Activated T-cell treated with anti-CD3 and anti-CD28 coated beads, Interleukin-2, amount 50 U/mL, for 1 hour (primary cell): ENCODE data around the gene DCX.
"Not testable (repeated sequence)": the region's sequence is repeated elsewhere in the genome, so short reads cannot be mapped to it uniquely, and the experiment has no call there.

ENCODE experiments used
- DNase-seq: peaks from one replicate; pipeline ENCODE4 v3.0.0-alpha.2; 2020

The DCX gene

GRCh38 chrX:111365770-111366325 lies 46.1 kb downstream of the DCX start:
- no peak for DNase-seq

GRCh38 chrX:111363741-111364140 lies 48.3 kb downstream of the DCX start:
- no peak for DNase-seq

DNA sequence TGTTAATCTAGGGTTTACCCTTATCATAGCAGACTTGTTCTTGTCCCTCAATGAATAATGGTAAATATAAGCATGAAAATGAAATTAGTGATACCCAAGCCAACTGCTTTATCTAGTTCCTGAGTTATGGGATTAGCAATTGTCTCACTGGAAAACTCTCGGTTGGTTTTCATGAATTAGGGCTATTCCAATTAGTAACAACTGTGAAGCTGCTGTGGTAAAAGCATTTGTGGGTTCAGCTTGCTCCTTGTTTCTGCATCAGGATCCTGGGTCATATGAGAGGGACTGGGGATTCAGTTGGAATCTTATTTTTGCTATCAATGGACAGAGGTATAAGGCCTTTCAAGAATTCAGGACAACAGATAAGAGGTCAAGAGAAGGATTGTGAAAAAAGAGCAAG lies 50.2 kb downstream of the DCX start:
- no peak for DNase-seq

DNA sequence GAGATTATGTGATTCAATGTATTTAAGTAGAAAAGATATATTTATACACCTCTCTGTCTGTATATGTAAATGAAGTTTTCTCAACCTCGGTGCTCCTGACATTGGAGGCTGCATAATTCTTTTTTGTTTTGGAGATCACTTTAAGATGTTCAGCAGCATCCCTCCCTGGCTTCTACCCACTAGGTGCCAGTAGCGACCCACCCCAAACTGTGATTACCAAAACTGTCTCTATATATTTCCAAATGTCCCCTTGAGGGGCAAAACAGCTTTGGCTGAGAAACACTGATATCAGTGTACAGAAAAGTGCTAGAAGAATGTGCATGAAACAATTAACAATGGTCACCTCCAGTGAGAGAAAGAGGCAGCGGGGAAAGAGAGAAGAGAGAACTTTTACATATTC lies 51.2 kb downstream of the DCX start:
- DNase-seq = no peak

GRCh38 chrX:111355523-111356115 lies 56.4 kb downstream of the DCX start:
- no peak for DNase-seq

DNA sequence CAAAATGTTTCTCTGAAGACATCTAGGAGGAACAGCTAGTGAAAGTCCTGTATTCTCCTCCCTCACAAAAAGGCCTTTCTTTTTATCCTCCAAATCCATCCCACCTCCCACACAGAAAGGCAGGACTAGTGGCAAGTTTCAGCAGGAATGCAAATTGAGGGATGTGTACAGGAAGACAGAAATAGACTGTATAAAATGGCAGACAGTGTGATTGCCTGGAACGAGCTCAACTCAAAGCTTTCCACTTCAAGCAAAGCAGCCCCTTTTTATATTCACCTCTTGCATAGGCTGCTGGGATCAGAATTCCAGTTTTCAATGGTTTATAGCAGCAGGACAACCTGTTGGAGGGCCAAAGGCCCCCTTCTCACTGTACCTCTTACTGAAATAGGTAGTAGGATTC lies 57.5 kb downstream of the DCX start:
- no peak for DNase-seq

GRCh38 chrX:111353793-111354192 lies 58.2 kb downstream of the DCX start:
- no peak for DNase-seq

GRCh38 chrX:111352424-111352823 lies 59.6 kb downstream of the DCX start:
- no peak for DNase-seq

GRCh38 chrX:111349934-111350333 lies 62.1 kb downstream of the DCX start:
- no peak for DNase-seq

DNA sequence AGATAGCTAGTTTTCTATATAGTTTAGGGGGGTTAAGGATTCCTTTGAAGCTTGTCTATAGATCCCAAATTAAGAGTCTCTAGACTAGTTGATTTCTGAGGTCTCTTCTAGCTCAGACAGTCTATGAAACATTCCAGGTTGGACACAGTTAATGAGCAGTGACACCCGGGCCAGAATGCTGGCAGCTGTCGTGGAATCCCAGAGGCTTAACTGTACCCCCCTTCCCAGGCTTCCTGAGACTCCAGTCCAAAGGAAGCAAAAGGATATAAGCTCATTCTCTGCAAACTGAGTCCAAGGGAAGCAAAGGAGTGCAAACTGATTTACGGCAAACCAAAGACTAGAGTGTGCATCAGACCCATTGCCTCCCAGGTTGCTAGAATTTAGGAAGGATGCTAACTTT lies 62.9 kb downstream of the DCX start:
- DNase-seq = no peak

GRCh38 chrX:111348429-111348828 lies 63.6 kb downstream of the DCX start:
- no peak for DNase-seq

- not testable (repeated sequence) for DNase-seq
These were observed 65.8 kb downstream of the DCX start for GRCh38 chrX:111346150-111346549.

GRCh38 chrX:111340054-111340453 lies 71.9 kb downstream of the DCX start:
- no peak for DNase-seq

DNA sequence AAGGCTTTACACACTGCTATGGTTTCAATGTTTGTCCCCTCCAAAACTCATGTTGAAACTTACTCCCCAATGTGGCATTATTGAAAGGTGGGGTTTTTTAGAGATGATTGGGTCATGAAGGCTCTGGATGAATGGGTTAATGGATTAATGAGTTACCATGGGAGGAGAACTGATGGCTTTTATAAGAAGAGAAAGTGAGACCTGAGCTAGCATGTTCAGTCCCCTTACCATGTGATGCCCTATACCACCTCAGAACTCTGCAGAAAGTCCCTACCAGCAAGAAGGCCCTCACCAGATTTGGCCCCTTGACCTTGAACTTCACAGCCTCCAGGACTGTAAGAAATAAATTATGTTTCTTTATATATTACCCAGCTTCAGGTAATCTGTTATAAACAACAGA lies 72.8 kb downstream of the DCX start:
- DNase-seq = no peak

- DNase-seq = no peak
These were observed 73.8 kb downstream of the DCX start for GRCh38 chrX:111338095-111338698.

- DNase-seq = no peak
These were observed 74.8 kb downstream of the DCX start for GRCh38 chrX:111337067-111337637.

- DNase-seq = no peak
These were observed 75.9 kb downstream of the DCX start for GRCh38 chrX:111336141-111336540.

GRCh38 chrX:111329370-111329769 lies 82.6 kb downstream of the DCX start:
- no peak for DNase-seq

GRCh38 chrX:111328858-111329257 lies 83.1 kb downstream of the DCX start:
- DNase-seq = no peak

GRCh38 chrX:111322231-111322855 lies 89.6 kb downstream of the DCX start:
- no peak for DNase-seq

DNA sequence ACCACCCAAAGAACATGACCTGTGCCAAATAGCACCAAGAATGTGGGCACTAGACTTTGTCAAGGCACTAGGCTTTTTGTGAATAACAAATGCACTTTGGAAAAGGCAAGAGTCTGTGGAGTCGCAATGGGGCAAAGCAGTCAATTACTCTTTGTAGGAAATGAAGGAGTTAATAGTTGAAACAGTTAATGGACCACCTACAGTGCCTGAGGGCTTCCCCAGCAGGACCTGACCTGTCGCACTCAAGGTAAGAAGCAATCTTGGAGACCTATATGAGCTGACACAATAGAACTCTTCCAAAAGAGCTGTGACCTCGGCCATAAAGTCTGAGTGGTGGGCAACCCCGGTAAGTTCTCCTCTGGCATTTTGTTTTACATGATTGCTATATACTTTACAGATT lies 92.5 kb downstream of the DCX start:
- no peak for DNase-seq

GRCh38 chrX:111318901-111319300 lies 93.1 kb downstream of the DCX start:
- no peak for DNase-seq

- DNase-seq = no peak
These were observed 102.9 kb downstream of the DCX start for GRCh38 chrX:111309083-111309482.

- no peak for DNase-seq
These were observed 104.0 kb downstream of the DCX start for GRCh38 chrX:111308039-111308438.
